H9 (cell line): ENCODE results near the gene BICDL1. TPM values are rescaled to one million over a fixed set of nuclear protein-coding genes. Genes with fewer than 3 reads are reported as not detected.
A peak's percentile ranks its signal among the peaks of the same experiment; 100 is the strongest.

ENCODE experiments used
- DNase-seq: peaks from one replicate; pipeline ENCODE4 v3.0.0-alpha.2; 2017
- H2AFZ ChIP-seq: one replicate; pipeline ENCODE4 v1.6.1; 2013; ENCODE audit warnings: mild to moderate bottlenecking, low read length, control low read depth, moderate library complexity
- H2AK5ac ChIP-seq: 2 replicates; pipeline ENCODE4 v1.6.1; 2013; ENCODE audit warnings: low read length, control low read depth, mixed read lengths; ENCODE audit not compliant: insufficient read length
- H2BK120ac ChIP-seq: one replicate; pipeline ENCODE4 v1.6.1; 2013; ENCODE audit warnings: low read depth, mild to moderate bottlenecking, low read length, control low read depth, inconsistent platforms; ENCODE audit not compliant: poor library complexity, severe bottlenecking
- H2BK12ac ChIP-seq: 2 replicates; pipeline ENCODE4 v1.6.1; 2013; ENCODE audit warnings: low read length, control low read depth, mixed read lengths, low read depth; ENCODE audit not compliant: insufficient read length
- H2BK15ac ChIP-seq: 2 replicates; pipeline ENCODE4 v1.6.1; 2013; ENCODE audit warnings: low read depth, low read length, control low read depth
- H2BK20ac ChIP-seq: one replicate; pipeline ENCODE4 v1.6.1; 2013; ENCODE audit warnings: low read depth, mild to moderate bottlenecking, low read length, control low read depth, inconsistent platforms; ENCODE audit not compliant: poor library complexity, severe bottlenecking
- H2BK5ac ChIP-seq: 2 replicates; pipeline ENCODE4 v1.6.1; 2013; ENCODE audit warnings: low read length, control low read depth, mixed read lengths; ENCODE audit not compliant: insufficient read length
- H3K14ac ChIP-seq: 2 replicates; pipeline ENCODE4 v1.6.1; 2013; ENCODE audit warnings: low read length, control low read depth; ENCODE audit not compliant: insufficient read depth
- H3K18ac ChIP-seq: 2 replicates; pipeline ENCODE4 v1.6.1; 2013; ENCODE audit warnings: low read depth, mild to moderate bottlenecking, mixed read lengths, low read length, control low read depth; ENCODE audit not compliant: insufficient read length
- H3K23ac ChIP-seq: 2 replicates; pipeline ENCODE4 v1.6.1; 2013; ENCODE audit warnings: low read length, control low read depth, mixed read lengths, low read depth; ENCODE audit not compliant: insufficient read length
- H3K23me2 ChIP-seq: 2 replicates; pipeline ENCODE4 v1.6.1; 2013; ENCODE audit warnings: low read depth, mild to moderate bottlenecking, mixed read lengths, low read length, control low read depth; ENCODE audit not compliant: insufficient read length, poor library complexity, severe bottlenecking
- H3K27ac ChIP-seq: 2 replicates; pipeline ENCODE4 v1.5.1; 2013; ENCODE audit warnings: low read length, control low read depth, mixed read lengths, low read depth; ENCODE audit not compliant: insufficient read length
- H3K27me3 ChIP-seq: 2 replicates; pipeline ENCODE4 v1.6.1; 2013; ENCODE audit warnings: low read length, control low read depth, inconsistent platforms; ENCODE audit not compliant: insufficient read depth
- H3K4ac ChIP-seq: 2 replicates; pipeline ENCODE4 v1.6.1; 2013; ENCODE audit warnings: low read depth, mild to moderate bottlenecking, control low read depth, inconsistent platforms, low read length, moderate library complexity
- H3K4me1 ChIP-seq: 2 replicates; pipeline ENCODE4 v1.6.1; 2013; ENCODE audit warnings: low read length, control low read depth, inconsistent platforms; ENCODE audit not compliant: insufficient read depth
- H3K4me2 ChIP-seq: 2 replicates; pipeline ENCODE4 v1.6.1; 2013; ENCODE audit warnings: low read length, control low read depth, mixed read lengths; ENCODE audit not compliant: insufficient read length, insufficient read depth
- H3K56ac ChIP-seq: 2 replicates; pipeline ENCODE4 v1.6.1; 2013; ENCODE audit warnings: low read depth, mild to moderate bottlenecking, mixed read lengths, low read length, control low read depth; ENCODE audit not compliant: insufficient read length
- H3K79me1 ChIP-seq: 2 replicates; pipeline ENCODE4 v1.6.1; 2013; ENCODE audit warnings: low read depth, mild to moderate bottlenecking, moderate library complexity, low read length, control low read depth, inconsistent platforms; ENCODE audit not compliant: insufficient read depth, poor library complexity, severe bottlenecking
- H3K79me2 ChIP-seq: 2 replicates; pipeline ENCODE4 v1.6.1; 2013; ENCODE audit warnings: low read length, control low read depth, inconsistent platforms; ENCODE audit not compliant: insufficient read depth
- H3K9ac ChIP-seq: 2 replicates; pipeline ENCODE4 v1.6.1; 2013; ENCODE audit warnings: low read length, control low read depth, mixed read lengths; ENCODE audit not compliant: insufficient read length; ENCODE audit errors: extremely low read depth
- H3K9me3 ChIP-seq: one replicate; pipeline ENCODE4 v1.6.1; 2013; ENCODE audit warnings: low read depth, low read length, inconsistent platforms; ENCODE audit not compliant: control insufficient read depth
- H3T11ph ChIP-seq: one replicate; pipeline ENCODE4 v1.6.1; 2013; ENCODE audit warnings: mild to moderate bottlenecking, low read length, control low read depth, inconsistent platforms
- H4K20me1 ChIP-seq: one replicate; pipeline ENCODE4 v1.6.1; 2013; ENCODE audit not compliant: control insufficient read depth, insufficient read length, insufficient read depth
- H4K5ac ChIP-seq: 2 replicates; pipeline ENCODE4 v1.6.1; 2013; ENCODE audit warnings: low read depth, mild to moderate bottlenecking, mixed read lengths, low read length, control low read depth; ENCODE audit not compliant: insufficient read length
- H4K8ac ChIP-seq: replicated peaks from 2 replicates; pipeline ENCODE4 v1.6.1; 2013; ENCODE audit warnings: low read length, control low read depth, mixed read lengths, low read depth; ENCODE audit not compliant: insufficient read length
- H4K91ac ChIP-seq: 2 replicates; pipeline ENCODE4 v1.6.1; 2013; ENCODE audit warnings: low read depth, mild to moderate bottlenecking, moderate library complexity, mixed read lengths, low read length, control low read depth; ENCODE audit not compliant: insufficient read length
- H3K27ac Mint-ChIP-seq, 3 experiments: 2 replicates in 2 of 3; 3 replicates in 1 of 3; pipeline ENCODE4 v1.8.0; 2020 to 2021; ENCODE audit warnings: mixed read lengths in 3 of 3, mild to moderate bottlenecking in 1 of 3, moderate library complexity in 1 of 3
- H3K27me3 Mint-ChIP-seq: 2 replicates; pipeline ENCODE4 v1.8.0; 2021; ENCODE audit warnings: low read depth, mild to moderate bottlenecking, moderate library complexity, mixed read lengths
- H3K36me3 Mint-ChIP-seq, 3 experiments: 2 replicates in 2 of 3; 3 replicates in 1 of 3; pipeline ENCODE4 v1.8.0; 2020 to 2021; ENCODE audit warnings: low read depth in 3 of 3, mixed read lengths in 3 of 3; ENCODE audit not compliant: insufficient read depth in 1 of 3
- H3K4me1 Mint-ChIP-seq, 2 experiments: 2 replicates each; pipeline ENCODE4 v1.8.0; 2020; ENCODE audit warnings: mixed read lengths in 2 of 2
- H3K4me3 Mint-ChIP-seq, 2 experiments: 2 replicates in 1 of 2; 3 replicates in 1 of 2; pipeline ENCODE4 v1.8.0; 2020 to 2021; ENCODE audit warnings: mild to moderate bottlenecking in 2 of 2, mixed read lengths in 2 of 2, moderate library complexity in 1 of 2
- H3K9me3 Mint-ChIP-seq, 2 experiments: 2 replicates in 1 of 2; 3 replicates in 1 of 2; pipeline ENCODE4 v1.8.0; 2020; ENCODE audit warnings: mild to moderate bottlenecking in 2 of 2, mixed read lengths in 2 of 2, moderate library complexity in 1 of 2
- WGBS: extraction: QIAGEN DNeasy Blood & Tissue Kit; methylation state at CpG from one replicate; pipeline ENCODE4 v1.1.7; 2013; ENCODE audit warnings: missing lambda C conversion rate, low lambda C conversion rate, mixed read lengths; ENCODE audit not compliant: insufficient read length; ENCODE audit errors: extremely low coverage; 5-methylcytosine and 5-hydroxymethylcytosine counted together
- total RNA-seq: library from RNA; stranded (reverse); gene quantifications from 2 replicates; pipeline ENCODE4 v1.2.1, GENCODE V29; 2021
- TF ChIP-seq, protein P1 (sequence below): fragments of 200-600 bp; sonication (generic); conservative IDR thresholded peaks from 3 replicates; pipeline ENCODE4 v1.8.0; 2021; ENCODE audit warnings: antibody characterized with exemption, mild to moderate bottlenecking

Gene BICDL1
- total RNA-seq, 1 experiment from 2014 or later = 13.8 TPM

DNA sequence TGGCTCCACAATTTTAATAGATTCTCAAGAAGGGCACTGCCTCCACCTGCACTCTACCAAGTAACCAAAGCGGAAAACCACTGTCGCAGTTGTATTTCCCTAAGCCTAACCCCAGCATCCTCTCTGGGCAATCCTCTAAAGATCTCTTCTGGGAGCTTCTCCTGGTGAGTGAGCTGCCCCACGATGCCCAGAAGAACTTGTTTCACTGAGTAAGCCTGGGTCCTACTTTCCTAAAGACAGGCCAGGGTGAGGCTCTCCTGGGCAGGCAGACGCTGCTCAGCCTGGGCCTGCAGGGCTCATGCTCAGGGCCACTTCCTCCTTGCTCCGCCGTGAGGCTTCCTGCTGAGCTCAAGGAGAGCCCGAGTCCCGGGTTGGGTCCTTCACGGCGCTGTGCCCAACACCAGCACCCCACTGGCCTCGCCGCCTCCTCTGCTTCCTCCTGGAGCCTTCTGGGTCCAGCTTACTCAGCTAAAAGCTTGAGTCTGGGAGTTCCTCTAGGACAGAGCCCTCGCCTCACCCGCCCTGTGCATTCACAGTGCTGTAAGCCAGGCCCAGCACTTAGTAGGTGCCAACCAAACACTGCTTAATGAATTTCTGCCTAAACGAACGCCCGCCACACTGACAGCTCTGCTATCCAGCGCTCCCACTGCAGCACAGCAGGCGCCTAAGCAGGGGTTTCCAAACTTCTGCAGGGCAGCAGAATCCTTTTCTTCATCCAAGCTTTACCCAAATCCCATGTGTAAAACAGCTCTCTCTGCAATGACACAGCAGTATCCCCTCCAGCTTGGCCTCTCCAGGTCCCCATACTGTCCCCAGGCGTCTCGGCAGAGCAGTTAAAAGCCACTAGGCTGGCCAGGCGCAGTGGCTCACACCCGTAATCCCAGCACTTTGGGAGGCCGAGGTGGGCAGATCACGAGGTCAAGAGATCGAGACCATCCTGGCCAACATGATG lies 121.8 kb downstream of the BICDL1 start:
- no peak overlapping the region for H3K23ac ChIP-seq
- no peak overlapping the region for H2BK15ac ChIP-seq
- H3K9me3 ChIP-seq = no peaks in the 10 kb centered on the region
- H3K4me3 Mint-ChIP-seq = no peak overlapping the region
- H2AK5ac ChIP-seq = no peak overlapping the region
- H3K36me3 Mint-ChIP-seq = peaks cover 10 to 48% (median 22%) of the 10 kb centered on the region in 3 experiments
- no peak overlapping the region for H2BK12ac ChIP-seq
- H4K20me1 ChIP-seq = no peaks in the 10 kb centered on the region
- no CpG with 5 or more reads among the region's 26 CpGs for WGBS
- H3K4me1 ChIP-seq = peaks cover 5% of the 10 kb centered on the region
- H3K79me1 ChIP-seq = peaks cover 7% of the 10 kb centered on the region
- no peaks in the 10 kb centered on the region for H3K9me3 Mint-ChIP-seq
- H3K14ac ChIP-seq = 0 out of 2 replicates have a peak overlapping the region, but pooled peaks have one; percentile 8
- no peak overlapping the region for H4K91ac ChIP-seq
- peak; percentile 72 for DNase-seq
- no peaks in the 10 kb centered on the region for H3K27me3 ChIP-seq
- no peak overlapping the region for H2AFZ ChIP-seq
- no peak overlapping the region for H3K18ac ChIP-seq
- no peak overlapping the region for H2BK5ac ChIP-seq
- no peak overlapping the region for H2BK20ac ChIP-seq
- H3K4ac ChIP-seq = no peak overlapping the region
- no peak overlapping the region for H3K9ac ChIP-seq
- no peak overlapping the region for H4K5ac ChIP-seq
- peaks cover under 1% of the 10 kb centered on the region for H3K23me2 ChIP-seq
- TF ChIP-seq, protein P1, sequence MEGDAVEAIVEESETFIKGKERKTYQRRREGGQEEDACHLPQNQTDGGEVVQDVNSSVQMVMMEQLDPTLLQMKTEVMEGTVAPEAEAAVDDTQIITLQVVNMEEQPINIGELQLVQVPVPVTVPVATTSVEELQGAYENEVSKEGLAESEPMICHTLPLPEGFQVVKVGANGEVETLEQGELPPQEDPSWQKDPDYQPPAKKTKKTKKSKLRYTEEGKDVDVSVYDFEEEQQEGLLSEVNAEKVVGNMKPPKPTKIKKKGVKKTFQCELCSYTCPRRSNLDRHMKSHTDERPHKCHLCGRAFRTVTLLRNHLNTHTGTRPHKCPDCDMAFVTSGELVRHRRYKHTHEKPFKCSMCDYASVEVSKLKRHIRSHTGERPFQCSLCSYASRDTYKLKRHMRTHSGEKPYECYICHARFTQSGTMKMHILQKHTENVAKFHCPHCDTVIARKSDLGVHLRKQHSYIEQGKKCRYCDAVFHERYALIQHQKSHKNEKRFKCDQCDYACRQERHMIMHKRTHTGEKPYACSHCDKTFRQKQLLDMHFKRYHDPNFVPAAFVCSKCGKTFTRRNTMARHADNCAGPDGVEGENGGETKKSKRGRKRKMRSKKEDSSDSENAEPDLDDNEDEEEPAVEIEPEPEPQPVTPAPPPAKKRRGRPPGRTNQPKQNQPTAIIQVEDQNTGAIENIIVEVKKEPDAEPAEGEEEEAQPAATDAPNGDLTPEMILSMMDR = no peak
- H3K27me3 Mint-ChIP-seq = no peaks in the 10 kb centered on the region; the same call in 1 of the 2 replicates
- peaks cover 28% of the 10 kb centered on the region; the same call in 1 of the 2 replicates for H3K79me2 ChIP-seq
- peaks cover 48 to 56% of the 10 kb centered on the region in 2 experiments for H3K4me1 Mint-ChIP-seq
- no peak overlapping the region for H3K27ac ChIP-seq
- no peak overlapping the region for H2BK120ac ChIP-seq
- H3K4me2 ChIP-seq = no peak overlapping the region
- no peak overlapping the region for H4K8ac ChIP-seq
- no peak overlapping the region for H3K56ac ChIP-seq
- no peak overlapping the region for H3T11ph ChIP-seq
- peak overlapping the region; percentile 76 to 93 (median 93); a peak in 6 of 7 replicates for H3K27ac Mint-ChIP-seq
